MV-4-11 (cell line): ENCODE data around the gene PTPRN2.

Source experiments
- DNase-seq: peaks from one replicate; lab custom pipeline; 2025; lab: John Stamatoyannopoulos, UW

PTPRN2 gene

GRCh38 chr7:157548691-157549303 lies 1038.8 kb downstream of the PTPRN2 start:
- no peak for DNase-seq

GRCh38 chr7:157547611-157548010 lies 1040.0 kb downstream of the PTPRN2 start:
- no peak for DNase-seq

- DNase-seq, result no peak
These were observed 1040.5 kb downstream of the PTPRN2 start for GRCh38 chr7:157547102-157547501.

GRCh38 chr7:157545681-157546060 lies 1042.0 kb downstream of the PTPRN2 start:
- no peak for DNase-seq

- no peak for DNase-seq
These were observed 1042.5 kb downstream of the PTPRN2 start for GRCh38 chr7:157544980-157545680.

- DNase-seq, result peak; percentile 46
These were observed 1043.4 kb downstream of the PTPRN2 start for GRCh38 chr7:157544226-157544625.

GRCh38 chr7:157543791-157544190 lies 1043.8 kb downstream of the PTPRN2 start:
- no peak for DNase-seq

GRCh38 chr7:157543276-157543675 lies 1044.3 kb downstream of the PTPRN2 start:
- no peak for DNase-seq

GRCh38 chr7:157542068-157543021 lies 1045.3 kb downstream of the PTPRN2 start:
- no peak for DNase-seq

- no peak for DNase-seq
These were observed 1046.1 kb downstream of the PTPRN2 start for GRCh38 chr7:157541295-157542067.

- DNase-seq, result no peak
These were observed 1046.9 kb downstream of the PTPRN2 start for GRCh38 chr7:157540606-157541294.

GRCh38 chr7:157540020-157540419 lies 1047.6 kb downstream of the PTPRN2 start:
- no peak for DNase-seq

- no peak for DNase-seq
These were observed 1048.1 kb downstream of the PTPRN2 start for GRCh38 chr7:157539521-157539920.

GRCh38 chr7:157538735-157539134 lies 1048.9 kb downstream of the PTPRN2 start:
- no peak for DNase-seq

GRCh38 chr7:157538321-157538720 lies 1049.3 kb downstream of the PTPRN2 start:
- DNase-seq, result no peak

GRCh38 chr7:157537056-157537455 lies 1050.6 kb downstream of the PTPRN2 start:
- DNase-seq, result no peak

- DNase-seq, result no peak
These were observed 1055.6 kb downstream of the PTPRN2 start for GRCh38 chr7:157532068-157532467.

- no peak for DNase-seq
These were observed 1057.7 kb downstream of the PTPRN2 start for GRCh38 chr7:157529768-157530560.

- peak; percentile 16 for DNase-seq
These were observed 1058.8 kb downstream of the PTPRN2 start for GRCh38 chr7:157528785-157529341.

- DNase-seq, result no peak
These were observed 1059.9 kb downstream of the PTPRN2 start for GRCh38 chr7:157527686-157528085.
